ENCODE results near the gene DMC1.

- TF ChIP-seq CTCF (IDR thresholded peaks at IDR 0.05): no peak
- TF ChIP-seq SIN3A (IDR thresholded peaks at IDR 0.05; ENCODE audit: borderline replicate concordance, insufficient read depth, low read depth, low read length): no peak
- TF ChIP-seq REST (IDR thresholded peaks at IDR 0.05; ENCODE audit: insufficient read depth in 1 of 2, low read depth in 2 of 2, low read length in 1 of 2): no peak
Observed at GRCh38 chr22:38566726-38567504, 3.1 kb downstream of the DMC1 start.
